Hepatocyte (in vitro differentiated cells): Measurements from ENCODE around the gene ZFHX2.

ENCODE experiments used
- EZH2 ChIP-seq: fragments of 200-600 bp; sonication (generic); IDR thresholded peaks from 2 replicates; pipeline ENCODE4 v1.6.1; 2016; ENCODE audit warnings: antibody characterized with exemption, mild to moderate bottlenecking, borderline replicate concordance
- EZH2phosphoT487 ChIP-seq: fragments of 200-600 bp; sonication (generic); IDR thresholded peaks from one replicate; pipeline ENCODE4 v1.6.1; 2018; ENCODE audit warnings: antibody characterized with exemption, mild to moderate bottlenecking, low read depth, moderate library complexity; ENCODE audit not compliant: unreplicated experiment, severe bottlenecking
- TF ChIP-seq, protein P1 (sequence below): fragments of 200-600 bp; sonication (generic); IDR thresholded peaks from 2 replicates; pipeline ENCODE4 v1.5.1; 2016; ENCODE audit warnings: antibody characterized with exemption, mild to moderate bottlenecking; ENCODE audit not compliant: poor library complexity

- TF ChIP-seq, protein P1, sequence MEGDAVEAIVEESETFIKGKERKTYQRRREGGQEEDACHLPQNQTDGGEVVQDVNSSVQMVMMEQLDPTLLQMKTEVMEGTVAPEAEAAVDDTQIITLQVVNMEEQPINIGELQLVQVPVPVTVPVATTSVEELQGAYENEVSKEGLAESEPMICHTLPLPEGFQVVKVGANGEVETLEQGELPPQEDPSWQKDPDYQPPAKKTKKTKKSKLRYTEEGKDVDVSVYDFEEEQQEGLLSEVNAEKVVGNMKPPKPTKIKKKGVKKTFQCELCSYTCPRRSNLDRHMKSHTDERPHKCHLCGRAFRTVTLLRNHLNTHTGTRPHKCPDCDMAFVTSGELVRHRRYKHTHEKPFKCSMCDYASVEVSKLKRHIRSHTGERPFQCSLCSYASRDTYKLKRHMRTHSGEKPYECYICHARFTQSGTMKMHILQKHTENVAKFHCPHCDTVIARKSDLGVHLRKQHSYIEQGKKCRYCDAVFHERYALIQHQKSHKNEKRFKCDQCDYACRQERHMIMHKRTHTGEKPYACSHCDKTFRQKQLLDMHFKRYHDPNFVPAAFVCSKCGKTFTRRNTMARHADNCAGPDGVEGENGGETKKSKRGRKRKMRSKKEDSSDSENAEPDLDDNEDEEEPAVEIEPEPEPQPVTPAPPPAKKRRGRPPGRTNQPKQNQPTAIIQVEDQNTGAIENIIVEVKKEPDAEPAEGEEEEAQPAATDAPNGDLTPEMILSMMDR = no peak
- TF ChIP-seq EZH2 (no peak), EZH2phosphoT487 (no peak)
Observed at GRCh38 chr14:23520899-23521533, 30.5 kb downstream of the ZFHX2 start.
